Ramos (cell line): ENCODE measurements around the gene ST6GALNAC2.

Source experiments
- in situ Hi-C: fragments of 300-500 bp; cut with MboI; formaldehyde crosslinking; loops from one replicate; pipeline ENCODE4 v1.14.3; 2022; ENCODE audit warnings: low sequenced_read_pairs; ENCODE audit not compliant: unreplicated experiment

The ST6GALNAC2 gene

GRCh38 chr17:76558198-76559095, 27.2 kb downstream of the ST6GALNAC2 start:
- in situ Hi-C loops: no loop called here

GRCh38 chr17:76557368-76558197, 28.1 kb downstream of the ST6GALNAC2 start:
- in situ Hi-C loops: no loop called here

- in situ Hi-C loops: no loop called here
Measured at GRCh38 chr17:76556765-76557367, 28.8 kb downstream of the ST6GALNAC2 start.

- in situ Hi-C loops: no loop called here
Measured at GRCh38 chr17:76554131-76554530, 31.5 kb downstream of the ST6GALNAC2 start.

GRCh38 chr17:76553178-76553908, 32.3 kb downstream of the ST6GALNAC2 start:
- in situ Hi-C loops: no loop called here

GRCh38 chr17:76551685-76552084, 34.0 kb downstream of the ST6GALNAC2 start:
- in situ Hi-C loops: no loop called here

GRCh38 chr17:76550712-76551615, 34.7 kb downstream of the ST6GALNAC2 start:
- in situ Hi-C loops: no loop called here

GRCh38 chr17:76549539-76549938, 36.1 kb downstream of the ST6GALNAC2 start:
- in situ Hi-C loops: no loop called here

- in situ Hi-C loops: no loop called here
Measured at GRCh38 chr17:76549215-76549518, 36.5 kb downstream of the ST6GALNAC2 start.

GRCh38 chr17:76548378-76549214, 37.1 kb downstream of the ST6GALNAC2 start:
- in situ Hi-C loops: no loop called here

GRCh38 chr17:76547642-76548202, 37.9 kb downstream of the ST6GALNAC2 start:
- in situ Hi-C loops: no loop called here

GRCh38 chr17:76547183-76547641, 38.4 kb downstream of the ST6GALNAC2 start:
- in situ Hi-C loops: no loop called here

GRCh38 chr17:76546556-76547182, 39.0 kb downstream of the ST6GALNAC2 start:
- in situ Hi-C loops: no loop called here

- in situ Hi-C loops: no loop called here
Measured at GRCh38 chr17:76545918-76546555, 39.6 kb downstream of the ST6GALNAC2 start.

GRCh38 chr17:76544546-76545365, 40.9 kb downstream of the ST6GALNAC2 start:
- in situ Hi-C loops: no loop called here

- in situ Hi-C loops: no loop called here
Measured at GRCh38 chr17:76543826-76544545, 41.7 kb downstream of the ST6GALNAC2 start.
